DMS79 (cell line): ENCODE results near the gene MYO1D.
"Not testable (repeated sequence)": the region's sequence is repeated elsewhere in the genome, so short reads cannot be mapped to it uniquely, and the experiment has no call there.

Experiments used
- DNase-seq: peaks from one replicate; lab custom pipeline; 2025; lab: John Stamatoyannopoulos, UW

Gene MYO1D

GRCh38 chr17:32461498-32461852, 415.4 kb downstream of the MYO1D start:
- no peak for DNase-seq

GRCh38 chr17:32460054-32460453, 416.9 kb downstream of the MYO1D start:
- DNase-seq: no peak

GRCh38 chr17:32458371-32458770, 418.6 kb downstream of the MYO1D start:
- no peak for DNase-seq

GRCh38 chr17:32453370-32453769, 423.6 kb downstream of the MYO1D start:
- DNase-seq: no peak

GRCh38 chr17:32452281-32452680, 424.6 kb downstream of the MYO1D start:
- DNase-seq: no peak

- no peak for DNase-seq
Observed at GRCh38 chr17:32451879-32452278, 425.0 kb downstream of the MYO1D start.

GRCh38 chr17:32450379-32450778, 426.5 kb downstream of the MYO1D start:
- DNase-seq: not testable (repeated sequence)

GRCh38 chr17:32449963-32450362, 427.0 kb downstream of the MYO1D start:
- no peak for DNase-seq

GRCh38 chr17:32446949-32447348, 430.0 kb downstream of the MYO1D start:
- DNase-seq: no peak

GRCh38 chr17:32445971-32446370, 431.0 kb downstream of the MYO1D start:
- DNase-seq: no peak

GRCh38 chr17:32445497-32445896, 431.4 kb downstream of the MYO1D start:
- no peak for DNase-seq

- no peak for DNase-seq
Observed at GRCh38 chr17:32445074-32445415, 431.9 kb downstream of the MYO1D start.

- DNase-seq: peak; percentile 95
Observed at GRCh38 chr17:32444301-32445073, 432.4 kb downstream of the MYO1D start, which contains the start of gene PSMD11. PSMD11 (plus strand) TSS chr17:32444510; CDS start chr17:32444524, 14 bp downstream.

GRCh38 chr17:32443827-32444300, 433.1 kb downstream of the MYO1D start:
- DNase-seq: no peak
